ENCODE data around the gene ATG5. TPM values are rescaled to one million over a fixed set of nuclear protein-coding genes. Genes with fewer than 3 reads are reported as not detected.

The ATG5 gene
- total RNA-seq, 1 experiment from 2014 or later: 35.1 TPM

DNA sequence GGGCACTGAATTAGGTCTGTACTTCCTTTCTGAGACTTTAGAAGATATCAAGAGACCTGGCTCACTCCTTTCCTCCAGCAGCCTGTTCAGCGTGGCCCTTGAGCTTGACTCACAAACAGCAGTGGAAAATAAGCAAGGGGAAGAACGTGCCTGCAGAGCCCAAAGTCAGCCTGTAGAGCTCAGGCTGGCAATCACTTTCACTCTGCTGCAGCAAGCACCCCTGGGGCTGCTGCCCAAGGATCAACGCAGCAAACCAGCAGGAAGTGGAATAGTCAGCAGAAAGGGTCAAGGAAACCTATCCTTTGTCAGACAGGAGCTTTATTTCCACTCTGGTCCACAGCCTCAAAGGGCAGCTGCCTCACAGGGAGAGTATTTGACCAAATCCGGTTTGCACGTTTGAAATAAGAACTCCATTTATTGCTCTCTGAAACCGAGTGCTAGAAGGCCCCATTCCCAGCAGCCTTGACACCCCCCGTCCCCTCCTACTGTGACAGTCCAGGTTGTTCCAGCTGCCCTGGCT is 162.1 kb downstream of the ATG5 start:
- Mint-ChIP-seq H3K36me3 (ENCODE audit: insufficient read depth, unreplicated experiment) (no peaks in the 10 kb centered on the region), H3K27ac (ENCODE audit: unreplicated experiment) (no peak overlapping the region), H3K9me3 (ENCODE audit: low read depth, unreplicated experiment) (no peaks in the 10 kb centered on the region), H3K27me3 (ENCODE audit: unreplicated experiment) (no peaks in the 10 kb centered on the region), H3K4me1 (ENCODE audit: low read depth, unreplicated experiment) (no peaks in the 10 kb centered on the region), H3K4me3 (ENCODE audit: low read depth, unreplicated experiment) (no peak overlapping the region)
- BruUV-seq (replicated peaks): no TSS peak
- TF ChIP-seq, protein P1, sequence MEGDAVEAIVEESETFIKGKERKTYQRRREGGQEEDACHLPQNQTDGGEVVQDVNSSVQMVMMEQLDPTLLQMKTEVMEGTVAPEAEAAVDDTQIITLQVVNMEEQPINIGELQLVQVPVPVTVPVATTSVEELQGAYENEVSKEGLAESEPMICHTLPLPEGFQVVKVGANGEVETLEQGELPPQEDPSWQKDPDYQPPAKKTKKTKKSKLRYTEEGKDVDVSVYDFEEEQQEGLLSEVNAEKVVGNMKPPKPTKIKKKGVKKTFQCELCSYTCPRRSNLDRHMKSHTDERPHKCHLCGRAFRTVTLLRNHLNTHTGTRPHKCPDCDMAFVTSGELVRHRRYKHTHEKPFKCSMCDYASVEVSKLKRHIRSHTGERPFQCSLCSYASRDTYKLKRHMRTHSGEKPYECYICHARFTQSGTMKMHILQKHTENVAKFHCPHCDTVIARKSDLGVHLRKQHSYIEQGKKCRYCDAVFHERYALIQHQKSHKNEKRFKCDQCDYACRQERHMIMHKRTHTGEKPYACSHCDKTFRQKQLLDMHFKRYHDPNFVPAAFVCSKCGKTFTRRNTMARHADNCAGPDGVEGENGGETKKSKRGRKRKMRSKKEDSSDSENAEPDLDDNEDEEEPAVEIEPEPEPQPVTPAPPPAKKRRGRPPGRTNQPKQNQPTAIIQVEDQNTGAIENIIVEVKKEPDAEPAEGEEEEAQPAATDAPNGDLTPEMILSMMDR (IDR thresholded peaks at IDR 0.05; ENCODE audit: unreplicated experiment): no peak
- no peak for DNase-seq
- intact Hi-C loops (cut with micrococcal nuclease; ENCODE audit: unreplicated experiment): no loop called here
- CTCF ChIA-PET: interaction anchor here (0.6 kb wide), 1 partner anchor 147 kb away, joined by 4 read pairs; no protein-coding TSS in a partner anchor

- H3K36me3 Mint-ChIP-seq (ENCODE audit: insufficient read depth, unreplicated experiment): no peaks in the 10 kb centered on the region
- H3K4me1 Mint-ChIP-seq (ENCODE audit: low read depth, unreplicated experiment): no peaks in the 10 kb centered on the region
- TF ChIP-seq, protein P1 (IDR thresholded peaks at IDR 0.05; ENCODE audit: unreplicated experiment): no peak
- H3K27ac Mint-ChIP-seq (ENCODE audit: unreplicated experiment): no peak overlapping the region
- H3K27me3 Mint-ChIP-seq (ENCODE audit: unreplicated experiment): no peaks in the 10 kb centered on the region
- no peak overlapping the region for H3K4me3 Mint-ChIP-seq (ENCODE audit: low read depth, unreplicated experiment)
- H3K9me3 Mint-ChIP-seq (ENCODE audit: low read depth, unreplicated experiment): no peaks in the 10 kb centered on the region
- no peak for DNase-seq
- CTCF ChIA-PET: interaction anchor here (0.6 kb wide), 1 partner anchor 148 kb away, joined by 4 read pairs; no protein-coding TSS in a partner anchor
- no TSS peak for BruUV-seq (replicated peaks)
- intact Hi-C loops (cut with micrococcal nuclease; ENCODE audit: unreplicated experiment): no loop called here
Measured at GRCh38 chr6:106162921-106163320, 162.6 kb downstream of the ATG5 start.

GRCh38 chr6:106161893-106162292 is 163.7 kb downstream of the ATG5 start:
- intact Hi-C loops (cut with micrococcal nuclease; ENCODE audit: unreplicated experiment): no loop called here
- Mint-ChIP-seq H3K36me3 (ENCODE audit: insufficient read depth, unreplicated experiment) (no peaks in the 10 kb centered on the region), H3K9me3 (ENCODE audit: low read depth, unreplicated experiment) (no peaks in the 10 kb centered on the region), H3K4me1 (ENCODE audit: low read depth, unreplicated experiment) (no peaks in the 10 kb centered on the region), H3K4me3 (ENCODE audit: low read depth, unreplicated experiment) (no peak overlapping the region), H3K27ac (ENCODE audit: unreplicated experiment) (no peak overlapping the region), H3K27me3 (ENCODE audit: unreplicated experiment) (no peaks in the 10 kb centered on the region)
- CTCF ChIA-PET: no interaction called here
- no peak for DNase-seq
- TF ChIP-seq, protein P1 (IDR thresholded peaks at IDR 0.05; ENCODE audit: unreplicated experiment): no peak
- BruUV-seq (replicated peaks): no TSS peak

DNA sequence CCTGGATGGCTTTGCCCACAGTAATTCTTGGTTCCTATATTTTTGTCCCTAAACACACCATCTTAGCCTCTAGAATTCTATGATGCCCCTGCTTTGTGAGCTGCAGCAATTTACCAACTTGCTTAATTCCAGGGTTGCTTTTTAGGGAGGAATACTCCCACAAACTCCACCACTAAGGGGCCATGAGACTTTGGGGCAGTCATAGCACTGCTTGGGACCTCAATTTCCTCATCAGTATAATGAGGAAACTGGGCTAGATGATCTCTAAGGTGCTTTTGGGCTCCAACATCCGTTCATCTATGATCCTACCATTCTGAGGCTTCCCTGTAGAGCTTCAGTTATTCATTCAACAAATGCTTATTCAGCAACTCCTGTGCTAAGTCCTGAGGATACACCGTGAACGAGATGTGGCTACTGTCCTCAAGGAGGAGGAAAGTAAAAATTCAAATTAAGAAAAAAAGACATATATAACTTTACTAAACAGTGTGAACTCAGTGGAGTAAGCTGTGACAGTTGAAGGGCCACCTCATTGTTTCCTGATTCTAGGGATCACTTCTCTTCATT is 164.2 kb downstream of the ATG5 start:
- no peaks in the 10 kb centered on the region for H3K27me3 Mint-ChIP-seq (ENCODE audit: unreplicated experiment)
- H3K4me3 Mint-ChIP-seq (ENCODE audit: low read depth, unreplicated experiment): no peak overlapping the region
- intact Hi-C loops (cut with micrococcal nuclease; ENCODE audit: unreplicated experiment): no loop called here
- no peaks in the 10 kb centered on the region for H3K4me1 Mint-ChIP-seq (ENCODE audit: low read depth, unreplicated experiment)
- no peaks in the 10 kb centered on the region for H3K36me3 Mint-ChIP-seq (ENCODE audit: insufficient read depth, unreplicated experiment)
- no TSS peak for BruUV-seq (replicated peaks)
- no peak overlapping the region for H3K27ac Mint-ChIP-seq (ENCODE audit: unreplicated experiment)
- DNase-seq: no peak
- H3K9me3 Mint-ChIP-seq (ENCODE audit: low read depth, unreplicated experiment): no peaks in the 10 kb centered on the region
- CTCF ChIA-PET: no interaction called here
- TF ChIP-seq, protein P1 (IDR thresholded peaks at IDR 0.05; ENCODE audit: unreplicated experiment): no peak

Measured in Calu3 (cell line).